NCI-H1930 (cell line): Measurements from ENCODE around the gene COQ7.

ENCODE experiments used
- DNase-seq, 2 experiments: peaks; one replicate each; lab custom pipeline; 2025; lab: John Stamatoyannopoulos, UW

Gene COQ7

DNA sequence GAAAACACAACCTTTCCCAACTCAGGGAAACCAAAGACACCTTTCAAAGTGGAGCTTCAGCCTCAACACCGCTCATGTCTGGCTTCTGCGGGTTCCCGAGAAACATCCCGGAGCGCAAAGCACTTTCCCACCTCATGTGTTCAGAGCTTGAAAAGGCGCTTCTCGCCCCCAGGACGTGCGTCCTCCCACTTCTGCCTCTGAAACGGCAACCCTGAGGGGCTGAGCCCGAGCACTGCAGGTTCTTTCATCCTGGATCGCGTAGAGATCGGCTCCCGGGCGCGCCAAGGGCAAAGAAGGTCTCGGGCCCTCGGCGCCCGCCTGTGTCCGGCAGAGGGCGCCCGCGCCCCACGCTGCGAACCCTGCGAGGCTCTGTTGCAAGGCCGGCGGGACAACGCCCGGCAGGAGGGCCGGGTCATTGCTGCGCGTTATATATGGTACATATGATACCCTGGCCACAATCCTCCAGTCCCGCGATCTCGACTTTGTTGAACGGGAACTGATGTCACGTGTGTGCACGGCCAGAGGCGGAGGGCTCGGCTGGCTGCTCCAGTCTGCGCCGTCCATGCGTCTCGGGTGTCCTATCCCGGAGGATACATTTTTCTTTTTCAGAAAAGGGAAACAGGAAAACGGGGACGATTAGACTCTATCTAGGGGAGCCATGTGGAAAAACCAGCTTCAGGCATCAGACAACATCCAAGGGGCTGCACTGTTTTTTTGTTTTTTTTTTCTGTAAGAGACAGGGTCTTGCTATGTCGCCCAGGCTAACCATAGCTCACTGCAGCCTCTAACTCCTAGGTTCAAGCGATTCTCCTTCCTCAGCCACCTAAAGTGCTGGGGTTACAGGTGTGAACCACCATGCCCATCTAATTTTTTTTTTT is 19.1 kb downstream of the COQ7 start:
- peak; percentile 79 for DNase-seq

DNA sequence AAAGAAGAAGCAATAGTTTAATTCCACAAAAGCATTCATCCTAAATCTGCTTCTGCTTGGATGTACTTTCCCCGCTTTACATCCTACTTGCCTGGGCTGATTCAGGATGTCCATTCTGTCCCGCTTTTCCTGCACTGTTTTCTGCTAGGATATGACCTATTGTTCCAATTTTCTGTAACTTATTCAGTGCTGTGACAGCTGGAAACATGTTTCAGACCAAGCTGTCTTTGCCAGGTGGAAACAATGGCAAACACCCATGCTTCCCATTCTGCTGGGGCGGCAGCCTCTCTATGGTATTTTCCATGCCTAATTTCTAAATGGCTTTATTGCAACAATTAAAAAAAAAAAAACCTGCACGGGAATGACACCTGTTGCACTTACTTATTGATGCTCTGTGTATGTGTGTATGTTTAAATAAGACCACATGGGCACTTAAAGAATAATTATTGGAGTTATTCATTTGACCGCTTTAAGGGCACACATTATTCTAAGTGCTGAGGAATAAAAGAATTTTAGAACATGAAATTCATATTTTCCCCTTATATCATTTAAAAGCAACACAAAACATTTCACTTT is 21.0 kb downstream of the COQ7 start:
- DNase-seq: no peak

DNA sequence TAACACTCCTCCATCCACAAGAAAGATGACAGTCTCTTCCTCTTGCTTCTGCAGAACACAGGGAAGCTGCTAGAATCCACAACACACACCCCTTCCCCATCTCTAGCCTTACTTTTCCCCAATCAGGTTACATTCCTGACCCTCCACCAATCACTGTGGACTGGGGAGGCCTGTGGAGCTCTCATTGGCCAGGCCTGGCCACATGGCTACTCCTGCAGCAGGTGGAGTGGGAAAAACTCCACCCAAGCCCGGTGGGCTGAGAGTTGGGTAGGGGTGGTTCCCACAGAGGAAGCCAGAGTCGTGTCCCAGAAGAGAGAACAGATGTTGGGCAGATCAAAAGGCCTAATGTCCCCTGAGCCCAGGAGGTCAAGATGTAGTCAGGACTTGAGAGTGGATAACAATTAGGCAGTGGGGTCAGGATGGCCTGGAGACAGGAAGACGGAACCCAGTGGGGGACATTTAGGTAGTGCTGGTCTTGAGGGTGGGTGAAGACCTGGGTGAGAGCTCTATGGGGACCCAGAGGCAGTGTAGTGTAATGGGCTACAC is 22.1 kb downstream of the COQ7 start:
- DNase-seq: no peak

DNA sequence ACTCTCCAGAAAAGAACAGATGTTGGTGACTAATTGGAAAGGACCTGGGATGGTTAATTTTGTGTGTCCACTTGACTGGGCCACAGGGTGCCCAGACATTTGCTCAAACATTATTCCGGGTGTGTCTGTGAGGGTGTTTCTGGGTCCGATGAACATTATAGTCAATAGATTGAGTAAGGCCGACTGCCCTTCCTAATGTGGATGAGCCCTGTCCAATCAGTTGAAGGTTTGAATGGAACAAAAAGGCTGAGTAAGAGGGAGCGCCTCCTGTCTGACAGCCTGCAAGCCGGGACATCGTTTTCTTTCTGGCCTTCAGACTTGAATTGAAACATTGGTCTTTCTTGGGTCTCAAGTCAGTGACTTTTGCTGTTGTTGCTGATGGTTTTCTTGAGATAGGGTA is 23.5 kb downstream of the COQ7 start:
- no peak for DNase-seq

DNA sequence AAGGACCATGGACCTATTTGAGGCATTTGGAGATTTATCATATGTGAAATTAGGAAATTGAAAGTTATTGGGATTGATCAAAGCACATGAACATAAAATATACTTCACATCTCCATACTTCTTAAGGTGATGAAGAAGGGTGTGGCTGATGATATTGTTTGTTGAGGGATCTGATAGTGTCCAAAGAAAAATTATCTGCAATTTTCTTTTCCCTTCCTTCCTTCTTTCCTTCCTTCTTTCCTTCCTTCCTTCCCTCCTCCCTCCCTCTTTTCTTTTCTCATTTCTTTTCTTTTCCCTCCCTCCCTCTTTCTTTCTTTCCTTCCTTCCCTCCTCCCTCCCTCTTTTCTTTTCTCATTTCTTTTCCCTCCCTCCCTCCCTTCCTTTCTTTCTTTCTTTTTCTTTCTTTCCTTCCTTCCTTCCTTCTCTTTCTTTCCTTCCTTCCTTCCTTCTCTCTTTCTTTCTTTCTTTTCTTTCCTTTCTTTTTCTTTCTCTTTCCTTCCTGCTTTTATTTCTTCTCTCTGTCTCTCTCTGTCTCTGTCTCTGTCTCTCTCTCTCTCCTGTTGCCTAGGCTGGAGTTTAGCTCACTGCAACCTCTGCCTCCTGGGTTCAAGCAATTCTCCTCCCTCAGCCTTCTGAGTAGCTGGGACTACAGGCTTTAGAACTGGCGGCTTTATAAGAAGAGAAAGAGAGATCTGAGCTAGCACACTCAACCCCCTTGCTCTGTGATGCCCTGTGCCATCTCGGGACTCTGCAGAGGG is 25.4 kb downstream of the COQ7 start:
- DNase-seq: no peak

DNA sequence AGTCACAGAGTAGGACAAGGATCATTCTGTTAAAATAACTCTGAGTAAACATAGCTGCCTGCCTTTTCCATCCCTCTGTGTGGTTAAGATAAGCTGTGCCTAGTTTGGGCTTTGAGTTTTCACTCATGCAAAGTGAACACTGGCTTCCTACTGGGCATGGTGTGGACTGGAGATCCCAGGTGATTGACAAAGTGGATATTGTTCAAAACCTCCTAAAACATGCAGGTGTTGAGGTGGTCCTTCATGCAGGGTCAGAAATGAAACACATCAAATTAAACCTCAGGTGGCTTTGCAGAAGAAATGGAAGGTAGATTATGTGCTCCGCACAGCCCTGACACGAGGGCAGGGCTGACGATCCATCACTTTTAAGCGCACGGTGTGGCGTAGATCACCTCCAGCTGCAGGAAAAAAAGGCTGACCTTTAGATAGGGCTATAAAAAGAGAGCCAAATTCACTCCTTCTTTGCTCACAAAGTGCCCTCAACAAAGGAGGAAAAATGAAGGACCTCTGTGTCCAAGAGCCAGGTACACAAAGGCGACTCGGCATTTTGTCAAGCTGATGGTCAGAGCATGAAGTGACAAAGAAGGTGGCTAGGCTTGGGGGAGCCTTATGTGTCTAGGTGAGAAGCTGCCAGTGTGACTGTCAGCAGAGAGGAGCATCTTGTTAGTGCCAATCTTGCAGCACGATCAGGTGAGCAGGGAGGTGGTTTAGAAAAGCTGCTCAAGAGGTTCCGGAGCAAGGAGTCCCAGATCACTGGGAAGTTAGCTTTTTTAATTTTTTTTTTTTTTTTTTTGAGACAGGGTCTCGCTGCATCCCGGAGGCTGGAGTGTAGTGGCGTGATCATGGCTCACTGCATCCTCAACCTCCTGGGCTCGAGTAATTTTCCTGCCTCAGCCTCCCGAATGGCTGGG is 26.5 kb downstream of the COQ7 start:
- DNase-seq: no peak

DNA sequence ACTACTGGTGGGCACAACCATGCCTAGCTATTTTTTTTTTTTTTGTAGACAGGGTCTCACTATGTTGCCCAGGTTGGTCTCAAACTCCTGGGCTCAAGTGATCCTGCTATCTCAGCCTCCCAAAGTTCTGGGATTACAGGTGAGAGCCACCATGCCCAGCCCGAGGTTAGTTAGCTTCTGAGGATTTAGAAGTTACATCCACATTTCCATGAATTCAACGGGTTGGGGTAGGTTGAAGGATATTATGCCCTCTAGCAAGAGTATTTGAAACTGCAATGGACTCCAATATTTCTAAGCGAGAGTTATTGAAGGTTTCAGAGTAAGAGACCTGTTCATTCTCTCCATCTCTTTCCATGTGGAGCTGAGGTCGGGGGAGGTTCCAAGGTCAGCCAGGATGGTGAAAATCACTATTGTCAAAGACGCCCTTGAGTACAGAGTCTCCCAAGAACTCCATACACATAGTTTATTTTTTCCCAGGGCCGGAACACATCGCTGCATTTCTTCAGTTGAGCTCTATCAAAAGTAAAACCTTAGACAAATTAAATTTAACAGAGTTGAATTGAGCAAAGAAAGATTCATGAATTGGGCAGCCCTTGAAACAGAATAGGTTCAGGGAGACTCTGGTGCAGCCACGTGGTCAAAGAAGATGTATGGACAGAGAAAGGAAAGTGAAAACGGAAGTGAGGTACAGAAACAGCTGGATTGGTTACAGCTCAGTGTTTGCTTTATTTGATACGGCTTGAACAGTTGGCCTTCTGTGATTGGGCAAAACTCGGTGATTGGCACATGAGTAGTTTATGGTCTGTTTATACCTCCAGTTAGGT is 27.3 kb downstream of the COQ7 start:
- DNase-seq: no peak

DNA sequence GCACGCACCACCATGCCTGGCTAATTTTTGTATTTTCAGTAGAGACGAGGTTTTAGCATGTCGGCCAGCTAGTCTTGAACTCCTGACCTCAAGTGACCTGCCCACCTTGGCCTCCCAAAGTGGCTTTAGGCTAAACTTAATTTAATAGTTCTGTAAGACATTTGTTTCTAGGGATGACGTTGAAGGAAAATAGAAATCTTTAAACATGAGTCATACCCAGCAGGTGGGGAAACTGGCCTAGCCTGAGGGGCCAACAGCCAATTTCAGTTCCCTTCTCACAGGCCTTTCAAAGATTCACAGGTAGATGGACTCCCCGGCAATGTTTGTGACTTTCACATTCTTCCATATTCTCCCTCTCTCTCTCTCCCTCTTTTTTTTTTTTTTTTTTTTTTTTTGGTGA is 28.2 kb downstream of the COQ7 start:
- DNase-seq: no peak

DNA sequence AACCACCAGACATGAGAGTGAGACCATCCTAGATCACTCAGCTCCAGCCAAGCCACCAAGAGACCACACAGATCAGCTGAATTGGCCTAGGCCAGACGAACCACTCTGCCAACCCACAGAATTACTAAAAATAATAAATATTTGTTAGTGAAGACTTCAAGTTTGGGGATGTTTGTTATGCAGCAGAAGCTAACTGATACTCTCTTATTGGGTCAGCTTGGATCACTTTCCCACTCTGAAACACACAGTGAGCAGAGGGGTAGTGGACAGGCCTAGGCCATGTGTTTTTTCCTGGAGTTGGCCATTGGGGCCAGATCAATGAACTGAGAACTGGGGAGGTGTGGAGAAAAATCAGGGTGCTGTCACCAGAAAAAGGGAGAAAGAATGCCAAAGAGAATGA is 30.8 kb downstream of the COQ7 start:
- no peak for DNase-seq

DNA sequence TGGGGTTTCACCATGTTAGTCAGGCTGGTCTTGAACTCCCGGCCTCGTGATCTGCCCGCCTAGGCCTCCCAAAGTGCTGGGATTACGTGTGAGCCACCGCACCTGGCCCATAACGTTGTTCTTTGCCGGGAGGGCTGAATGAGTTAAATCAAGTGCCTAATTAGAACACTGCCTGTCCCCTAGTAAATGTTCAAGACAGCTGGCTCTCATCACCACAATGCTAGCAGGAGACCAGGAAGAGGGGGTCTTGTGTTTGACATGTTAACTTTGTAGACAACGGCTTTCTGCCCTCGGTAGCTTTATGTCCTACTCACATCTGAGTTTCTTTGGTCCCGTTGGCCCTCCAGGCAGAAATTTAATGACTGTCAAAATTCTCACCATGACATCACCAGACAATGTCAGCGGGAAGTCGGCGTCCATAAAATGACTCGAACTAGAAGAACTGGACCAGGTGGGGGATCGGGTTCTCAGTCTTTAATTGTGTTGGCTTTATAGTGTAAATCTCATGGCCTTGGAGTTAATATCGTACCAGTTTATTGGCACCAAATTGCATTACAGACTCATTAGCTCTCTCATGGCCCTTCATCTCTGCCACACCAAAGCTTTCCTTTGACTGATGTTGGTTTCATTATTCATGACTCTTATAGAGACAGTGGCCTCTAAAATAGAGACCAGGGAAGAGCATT is 34.9 kb downstream of the COQ7 start:
- no peak for DNase-seq

DNA sequence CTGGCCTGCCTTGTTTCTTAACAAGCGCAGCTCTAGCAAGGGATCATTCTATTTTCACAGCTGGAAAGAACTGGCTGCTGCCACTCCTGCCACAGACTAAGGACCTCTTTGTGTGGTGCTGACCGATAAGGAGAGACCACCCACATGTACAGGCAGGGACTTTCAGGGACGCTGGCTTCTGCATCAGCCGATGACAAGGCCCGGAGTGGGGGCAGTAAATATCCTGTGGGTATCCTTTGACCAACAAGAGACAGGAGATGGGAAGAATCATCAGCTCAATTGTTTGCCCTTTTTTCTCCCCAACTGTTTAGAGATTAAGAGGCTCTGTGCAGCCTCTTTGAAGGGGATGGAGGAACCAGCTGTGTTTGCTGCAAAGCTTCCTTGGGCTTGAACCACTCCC is 37.2 kb downstream of the COQ7 start:
- no peak for DNase-seq

DNA sequence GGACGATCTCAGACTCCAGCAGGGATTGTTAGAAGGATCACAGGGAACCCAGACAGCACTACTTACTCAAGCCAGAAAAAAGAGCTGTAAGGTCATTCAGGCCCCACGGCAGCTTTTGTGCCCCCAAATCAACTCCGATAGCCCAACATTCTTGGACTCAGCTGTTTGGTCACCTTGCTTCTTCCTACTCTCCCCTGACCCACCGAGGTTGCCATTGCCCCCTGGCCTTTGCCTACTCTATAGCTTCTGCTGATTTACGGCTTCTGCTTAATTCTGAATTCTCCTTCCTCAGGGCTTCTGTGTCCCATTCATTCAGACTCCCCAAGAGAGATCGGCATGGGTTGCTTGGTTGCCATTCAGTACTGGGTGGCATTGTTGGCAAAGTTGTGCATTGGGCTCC is 37.7 kb downstream of the COQ7 start:
- DNase-seq: no peak

DNA sequence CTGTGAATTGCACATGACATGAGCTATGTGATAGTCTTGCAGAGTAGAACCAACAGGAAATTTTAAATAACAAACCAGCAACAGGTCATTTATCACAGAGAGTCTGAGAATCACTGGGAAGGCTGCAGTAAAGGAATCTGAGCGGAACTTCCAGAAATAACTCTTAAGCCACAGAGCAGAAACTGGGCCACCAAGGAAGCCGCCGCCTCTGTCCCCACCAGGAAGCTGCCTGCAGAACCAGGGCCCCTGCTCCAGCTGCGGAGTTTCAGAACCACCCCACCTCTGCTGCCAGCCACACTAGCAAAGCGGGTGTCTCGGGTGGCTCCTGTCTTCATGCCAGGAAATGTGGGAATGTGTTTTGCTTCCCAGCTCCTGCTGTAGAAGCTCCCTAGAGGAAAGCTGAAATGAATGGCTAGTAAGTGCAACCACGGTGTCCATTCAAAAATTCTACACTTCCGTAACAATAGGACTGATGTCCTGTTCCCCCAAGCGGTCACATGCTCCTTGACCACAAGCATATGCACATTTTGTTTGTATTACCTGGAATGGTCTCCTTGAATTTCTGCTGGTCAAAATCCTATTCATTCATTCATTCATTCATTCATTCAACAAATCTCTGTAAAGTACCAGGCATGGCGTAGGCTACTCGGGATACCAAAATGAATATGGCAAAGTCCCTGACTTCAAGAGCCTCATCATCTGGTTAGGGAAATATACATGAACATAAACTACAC is 38.6 kb downstream of the COQ7 start:
- DNase-seq: no peak

DNA sequence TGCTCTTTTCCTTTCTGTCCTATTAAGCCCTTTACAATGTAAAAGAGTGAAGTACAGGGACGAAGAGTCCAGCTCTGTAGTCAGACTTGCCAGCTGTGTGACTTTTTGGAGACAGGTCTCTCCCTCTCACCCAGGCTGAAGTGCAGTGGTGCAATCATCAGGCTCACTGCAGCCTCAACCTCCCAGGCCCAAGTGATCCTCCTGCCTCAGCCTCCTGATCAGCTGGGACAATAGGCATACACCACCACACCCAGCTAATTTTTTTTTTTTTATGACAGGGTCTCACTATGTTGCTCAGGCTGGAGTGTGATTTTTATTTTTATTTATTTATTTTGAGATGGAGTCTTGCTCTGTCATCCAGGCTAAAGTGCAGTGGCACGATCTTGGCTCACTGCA is 39.2 kb downstream of the COQ7 start:
- no peak for DNase-seq

DNA sequence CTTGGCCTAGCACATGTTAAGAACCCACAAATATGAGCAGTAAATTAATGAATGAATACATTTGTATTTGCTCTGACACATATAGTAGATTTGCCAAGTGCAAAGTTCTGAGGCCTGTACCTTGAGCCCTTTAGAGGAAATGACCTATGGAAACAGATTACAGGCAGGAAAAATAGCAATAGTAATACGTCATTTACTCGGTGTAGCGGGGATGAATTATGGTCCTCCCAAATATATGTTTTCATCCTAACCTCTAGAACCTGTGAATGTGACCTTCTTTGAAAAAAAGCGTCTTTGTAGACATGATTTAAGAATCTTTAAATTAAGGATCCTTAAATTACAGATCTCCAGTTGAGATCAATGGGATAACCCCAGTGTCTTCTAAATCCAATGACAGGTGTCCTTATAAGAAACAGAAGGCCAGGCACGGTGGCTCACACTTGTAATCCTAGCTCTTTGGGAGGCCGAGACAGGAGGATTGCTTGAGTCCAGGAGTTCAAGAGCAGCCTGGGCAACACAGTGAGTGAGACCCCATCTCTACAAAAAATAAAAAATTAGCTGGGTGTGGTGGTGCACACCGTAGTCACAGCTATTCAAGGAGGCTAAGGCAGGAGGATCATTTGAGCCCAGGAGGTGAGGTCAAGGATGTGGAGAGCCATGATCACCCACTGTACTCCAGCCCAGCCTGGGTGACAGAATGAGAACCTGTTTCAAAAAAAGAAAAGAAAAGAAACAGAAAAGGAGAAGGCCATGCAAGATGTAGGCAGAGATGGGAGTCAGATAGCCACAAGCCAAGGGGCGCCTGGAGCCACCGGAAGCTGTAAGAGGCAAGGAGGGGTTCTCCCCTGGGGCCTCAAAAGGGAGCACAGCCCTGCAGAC is 41.2 kb downstream of the COQ7 start:
- no peak for DNase-seq

DNA sequence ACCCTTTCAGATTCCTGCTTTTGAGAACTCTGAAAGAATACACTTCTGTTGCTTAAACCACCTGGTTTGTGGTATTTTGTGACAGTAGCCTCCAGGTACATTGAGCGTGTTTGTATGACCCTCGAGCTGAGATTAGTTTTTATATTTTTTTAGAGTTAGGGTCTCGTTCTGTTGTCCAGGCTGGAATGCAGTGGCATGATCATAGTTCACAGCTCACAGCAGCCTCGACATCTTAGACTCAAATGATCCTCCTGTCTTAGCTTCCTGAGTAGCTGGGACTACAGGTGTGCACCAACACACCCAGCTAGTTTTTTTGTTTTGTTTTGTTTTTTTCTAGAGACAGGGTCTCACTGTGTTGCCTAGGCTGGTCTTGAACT is 41.9 kb downstream of the COQ7 start:
- no peak for DNase-seq

DNA sequence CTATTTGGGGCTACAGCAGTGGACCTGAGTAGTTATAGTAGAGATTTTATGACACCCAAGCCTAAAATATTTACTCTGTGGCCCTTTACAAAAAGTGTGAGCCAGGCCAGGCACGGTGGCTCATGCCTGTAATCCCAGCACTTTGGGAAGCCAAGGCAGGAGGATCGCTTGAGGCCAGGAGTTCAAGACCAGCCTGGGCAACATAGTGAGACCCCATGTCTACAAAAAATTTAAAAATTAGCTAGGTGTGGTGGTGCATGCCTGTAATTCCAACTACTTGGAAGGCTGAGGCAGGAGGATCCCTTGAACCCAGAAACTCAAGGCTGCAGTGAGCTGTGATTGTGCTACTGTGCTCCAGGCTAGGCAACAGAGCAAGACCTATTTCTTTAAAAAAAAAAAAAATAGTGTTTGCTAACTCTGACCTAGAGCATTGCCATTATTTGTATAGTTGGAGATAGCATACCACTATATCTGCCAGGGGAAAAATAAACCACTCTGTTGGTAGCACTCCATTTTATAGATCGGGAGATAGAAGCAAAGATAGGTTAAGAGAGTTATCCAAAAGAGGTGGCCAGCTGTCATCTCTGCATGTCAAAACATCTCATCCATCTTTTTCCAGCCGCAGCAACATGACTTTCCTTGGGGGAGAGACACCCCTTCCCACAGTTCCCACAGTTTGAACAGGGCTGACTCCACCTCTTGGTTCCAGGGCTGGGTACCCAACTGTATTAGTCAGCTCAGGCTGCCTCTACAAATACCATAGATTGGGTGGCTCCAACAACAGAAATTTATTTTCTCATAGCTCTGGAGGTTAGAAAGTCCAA is 43.3 kb downstream of the COQ7 start:
- DNase-seq: no peak

DNA sequence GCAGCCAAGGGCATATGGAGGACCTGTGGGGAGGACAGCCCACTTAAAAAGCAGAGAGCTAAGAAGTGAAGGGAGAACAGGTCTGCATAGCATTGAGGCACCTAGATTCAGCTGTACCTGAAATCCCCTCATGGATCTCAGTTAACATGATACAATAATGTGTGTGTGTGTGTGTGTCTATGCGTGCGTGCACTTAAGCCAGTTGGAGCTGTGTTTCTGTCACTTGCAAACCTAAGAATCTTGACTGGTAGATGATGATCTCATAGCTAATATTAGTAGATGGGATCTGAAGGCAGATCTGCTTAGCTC is 44.6 kb downstream of the COQ7 start:
- no peak for DNase-seq
